ENCODE data around the gene TGFBR2. TPM values are rescaled to one million over a fixed set of nuclear protein-coding genes. Genes with fewer than 3 reads are reported as not detected.

TGFBR2 gene
- total RNA-seq, 2 donors from 2014 or later = 45.0 to 74.1 TPM

GRCh38 chr3:30597131-30597768 lies 9.2 kb upstream of the TGFBR2 start:
- peaks cover 14 to 35% of the 10 kb centered on the region in 2 donors for H3K36me3 Mint-ChIP-seq
- ATAC-seq (no peak), DNase-seq (ENCODE audit: low spot score in 2 of 2) (no peak)
- peak overlapping the region in 1 of 2 donors; percentile 55 for H3K27ac Mint-ChIP-seq
- peaks cover 0 to 22% of the 10 kb centered on the region in 2 donors for H3K9me3 Mint-ChIP-seq

- H3K27ac Mint-ChIP-seq = no peak overlapping the region
- H3K9me3 Mint-ChIP-seq = peaks cover 0 to 22% of the 10 kb centered on the region in 2 donors
- H3K36me3 Mint-ChIP-seq = peaks cover 14 to 35% of the 10 kb centered on the region in 2 donors
- ATAC-seq (no peak), DNase-seq (ENCODE audit: low spot score in 2 of 2) (no peak)
Measured at GRCh38 chr3:30597769-30598134, 8.6 kb upstream of the TGFBR2 start.

- ATAC-seq = peak; percentile 89 to 91
- Mint-ChIP-seq H3K9me3 (peaks cover 0 to 19% of the 10 kb centered on the region in 2 donors), H3K27ac (peak overlapping the region; percentile 3 to 5), H3K36me3 (peaks cover 10 to 32% of the 10 kb centered on the region in 2 donors)
- DNase-seq (ENCODE audit: low spot score in 2 of 2) = no peak
Measured at GRCh38 chr3:30598668-30599545, 7.5 kb upstream of the TGFBR2 start.

GRCh38 chr3:30600572-30600971 lies 5.8 kb upstream of the TGFBR2 start:
- no peak overlapping the region for H3K27ac Mint-ChIP-seq

GRCh38 chr3:30602946-30603345 lies 3.5 kb upstream of the TGFBR2 start:
- Mint-ChIP-seq H3K27ac (peak overlapping the region in 1 of 2 donors; percentile 35), H3K36me3 (peaks cover 8 to 24% of the 10 kb centered on the region in 2 donors), H3K9me3 (peaks cover 0 to 12% of the 10 kb centered on the region in 2 donors)
- DNase-seq (ENCODE audit: low spot score in 2 of 2) (no peak), ATAC-seq (no peak)

More at GRCh38 chr3:30600572-30600971, 5.8 kb upstream of the TGFBR2 start:
- no peak for DNase-seq (ENCODE audit: low spot score in 2 of 2)
- peaks cover 0 to 23% of the 10 kb centered on the region in 2 donors for H3K36me3 Mint-ChIP-seq
- H3K9me3 Mint-ChIP-seq = peaks cover 0 to 17% of the 10 kb centered on the region in 2 donors
- no peak for ATAC-seq

GRCh38 chr3:30604093-30604492 lies 2.3 kb upstream of the TGFBR2 start:
- DNase-seq (ENCODE audit: low spot score in 2 of 2) (no peak), ATAC-seq (no peak)
- Mint-ChIP-seq H3K27ac (peak overlapping the region; percentile 58 to 100), H3K36me3 (peaks cover 18 to 36% of the 10 kb centered on the region in 2 donors), H3K9me3 (peaks cover 0 to 12% of the 10 kb centered on the region in 2 donors)

- peak in 1 of 2 donors; percentile 45 for ATAC-seq
- Mint-ChIP-seq H3K36me3 (peaks cover 19 to 38% of the 10 kb centered on the region in 2 donors), H3K9me3 (peaks cover 0 to 12% of the 10 kb centered on the region in 2 donors), H3K27ac (peak overlapping the region; percentile 58 to 100)
- no peak for DNase-seq (ENCODE audit: low spot score in 2 of 2)
Measured at GRCh38 chr3:30604558-30604957, 1.8 kb upstream of the TGFBR2 start.

GRCh38 chr3:30605005-30605404 lies 1.4 kb upstream of the TGFBR2 start:
- DNase-seq (ENCODE audit: low spot score in 2 of 2) (no peak), ATAC-seq (no peak)
- peaks cover 0 to 12% of the 10 kb centered on the region in 2 donors for H3K9me3 Mint-ChIP-seq
- H3K36me3 Mint-ChIP-seq = peaks cover 24 to 43% of the 10 kb centered on the region in 2 donors
- peak overlapping the region; percentile 58 to 100 for H3K27ac Mint-ChIP-seq

GRCh38 chr3:30605706-30606300 lies 598 bp upstream of the TGFBR2 start:
- ATAC-seq = peak in 1 of 2 donors; percentile 20
- H3K9me3 Mint-ChIP-seq = peaks cover 0 to 8% of the 10 kb centered on the region in 2 donors
- peak overlapping the region; percentile 98 to 100 for H3K27ac Mint-ChIP-seq
- H3K36me3 Mint-ChIP-seq = peaks cover 32 to 47% of the 10 kb centered on the region in 2 donors
- no peak for DNase-seq (ENCODE audit: low spot score in 2 of 2)

- peaks cover 35 to 49% of the 10 kb centered on the region in 2 donors for H3K36me3 Mint-ChIP-seq
- ATAC-seq (peak; percentile 5 to 7), DNase-seq (ENCODE audit: low spot score in 2 of 2) (peak; percentile 64 to 78)
- H3K27ac Mint-ChIP-seq = peak overlapping the region; percentile 98 to 100
- no peaks in the 10 kb centered on the region for H3K9me3 Mint-ChIP-seq
Measured at GRCh38 chr3:30607032-30607833, 832 bp downstream of the TGFBR2 start.

- DNase-seq (ENCODE audit: low spot score in 2 of 2) (no peak), ATAC-seq (no peak)
- peak overlapping the region; percentile 97 to 100 for H3K27ac Mint-ChIP-seq
- peaks cover 35 to 62% of the 10 kb centered on the region in 2 donors for H3K36me3 Mint-ChIP-seq
- H3K9me3 Mint-ChIP-seq = no peaks in the 10 kb centered on the region
Measured at GRCh38 chr3:30608598-30608947, 2.2 kb downstream of the TGFBR2 start.

- no peak for DNase-seq (ENCODE audit: low spot score in 2 of 2)
- Mint-ChIP-seq H3K36me3 (peaks cover 35 to 70% of the 10 kb centered on the region in 2 donors), H3K27ac (peak overlapping the region; percentile 97 to 100), H3K9me3 (no peaks in the 10 kb centered on the region)
- ATAC-seq = peak in 1 of 2 donors; percentile 1
Measured at GRCh38 chr3:30609930-30610701, 3.7 kb downstream of the TGFBR2 start.

- H3K9me3 Mint-ChIP-seq = no peaks in the 10 kb centered on the region
- peaks cover 35 to 75% of the 10 kb centered on the region in 2 donors for H3K36me3 Mint-ChIP-seq
- ATAC-seq (peak; percentile 17 to 66), DNase-seq (ENCODE audit: low spot score in 2 of 2) (no peak)
- peak overlapping the region; percentile 97 to 100 for H3K27ac Mint-ChIP-seq
Measured at GRCh38 chr3:30610702-30611368, 4.4 kb downstream of the TGFBR2 start.

- Mint-ChIP-seq H3K9me3 (no peaks in the 10 kb centered on the region), H3K36me3 (peaks cover 40 to 83% of the 10 kb centered on the region in 2 donors), H3K27ac (peak overlapping the region; percentile 97 to 100)
- DNase-seq (ENCODE audit: low spot score in 2 of 2) (no peak), ATAC-seq (peak in 1 of 2 donors; percentile 4)
Measured at GRCh38 chr3:30611613-30612436, 5.4 kb downstream of the TGFBR2 start.
